Psoas muscle (tissue), 8 donors: ENCODE measurements around the gene FLT3LG. TPM values are rescaled to one million over a fixed set of nuclear protein-coding genes. Genes with fewer than 3 reads are reported as not detected.

Experiments used
- ATAC-seq, 4 donors: fragments of 200-7000 bp; cut with Tn5 transposase; one replicate each; pipeline ENCODE4 v1.9.1; 2020; ENCODE audit warnings: moderate library complexity in 3 of 4, mild to moderate bottlenecking in 2 of 4
- DNase-seq, 2 donors: peaks; one replicate each; pipeline ENCODE4 v3.0.0-alpha.2; 2020
- H3K27ac ChIP-seq: fragments of 200-600 bp; one replicate; pipeline ENCODE4 v1.8.0; 2022
- H3K27me3 ChIP-seq, 3 donors: fragments of 200-600 bp in 1 of 3; one replicate each; pipeline versions ENCODE4 v1.6.1 to v1.8.0; 2013 to 2022; ENCODE audit warnings: low read length in 2 of 3, mild to moderate bottlenecking in 2 of 3, moderate library complexity in 1 of 3; ENCODE audit not compliant: insufficient read depth in 3 of 3
- H3K36me3 ChIP-seq, 2 donors: fragments of 200-600 bp in 1 of 2; one replicate each; pipeline versions ENCODE4 v1.6.1 to v1.8.0; 2013 to 2022; ENCODE audit warnings: low read depth in 1 of 2, mild to moderate bottlenecking in 1 of 2, moderate library complexity in 1 of 2; ENCODE audit not compliant: insufficient read depth in 1 of 2
- H3K4me1 ChIP-seq: fragments of 200-600 bp; one replicate; pipeline ENCODE4 v1.8.0; 2022
- H3K4me3 ChIP-seq: fragments of 200-600 bp; one replicate; pipeline ENCODE4 v1.8.0; 2022; ENCODE audit warnings: mild to moderate bottlenecking
- H3K9me3 ChIP-seq: fragments of 200-600 bp; one replicate; pipeline ENCODE4 v1.8.0; 2022
- CTCF ChIP-seq: fragments of 200-600 bp; IDR thresholded peaks from one replicate; pipeline ENCODE4 v1.8.0; 2022; ENCODE audit warnings: antibody characterized with exemption
- WGBS, 3 donors: extraction: QIAGEN DNeasy Blood & Tissue Kit; methylation state at CpG; one replicate each; pipeline versions ENCODE4 v1.1.6 to v1.1.7; 2013; 5-methylcytosine and 5-hydroxymethylcytosine counted together
- intact Hi-C, 2 donors: fragments of 100-400 bp; cut with DNase I; formaldehyde crosslinking; loops; one replicate each; pipeline versions ENCODE4 v1.11.0 to v1.14.2; 2022
- polyA plus RNA-seq, 3 donors: library from polyadenylated mRNA; stranded (reverse); fragments of 200-250 nt; gene quantifications; one replicate each; pipeline ENCODE4 v1.2.3, GENCODE V29; 2013
- total RNA-seq, 4 donors: library from RNA; stranded (reverse); fragmentation: NEBNext Ultra II Directional in 2 of 4; extraction: Animal tissue kit (Norgen Biotek cat#: 25700) in 2 of 4; gene quantifications; one replicate each; pipeline versions ENCODE4 v1.2.1 to v1.2.4, GENCODE V29; 2021 to 2023
- donor health status: healthy with polysubstance abuse.
- donor health status: DM: no; HTN: no; CAD: no; lungs with moderate emphysema.
- donor health status: Bipolar disorder and iron deficiency.
- donor health status: healthy.
- donor health status: DM: yes; HTN: yes; CAD: no.
- donor health status: DM: no; HTN: no; CAD: no.
- donor health status: DM: no; HTN: no; CAD: no.
- donor health status: DM: yes; HTN: yes; CAD: no.

Gene FLT3LG
- total and polyA plus RNA-seq, 7 donors: 1.9 to 4.5 (median 2.9) TPM

DNA sequence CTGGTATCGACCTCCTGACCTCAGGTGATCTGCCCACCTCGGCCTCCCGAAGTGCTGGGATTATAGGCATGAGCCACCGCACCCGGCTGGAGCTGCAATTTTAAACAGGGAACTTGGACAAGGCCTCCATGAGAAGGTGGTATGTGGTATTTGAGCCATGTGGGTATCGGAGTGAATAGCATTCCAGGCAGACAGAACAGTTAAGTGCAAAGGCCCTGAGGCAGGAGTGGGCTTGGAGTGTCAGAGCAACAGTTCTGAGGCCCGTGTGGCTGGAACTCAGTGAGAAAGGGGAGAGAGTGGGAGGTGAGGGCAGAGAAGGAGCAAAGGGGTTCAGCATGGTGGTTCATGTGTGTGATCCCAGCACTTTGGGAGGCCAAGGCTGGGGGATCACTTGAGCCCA is 56.7 kb downstream of the FLT3LG start:
- H3K4me1 ChIP-seq: peaks cover 10% of the 10 kb centered on the region
- no peak overlapping the region for H3K27ac ChIP-seq
- intact Hi-C loops: no loop called here
- no peaks in the 10 kb centered on the region for H3K9me3 ChIP-seq
- DNase-seq (no peak), ATAC-seq (no peak)
- no peak overlapping the region for H3K4me3 ChIP-seq
- 86 to 87% (median 87%) methylated on average over 7 of the region's 7 CpGs for WGBS, 3 donors
- no peaks in the 10 kb centered on the region for H3K27me3 ChIP-seq
- no peak for TF ChIP-seq CTCF
- peaks cover 0 to 3% of the 10 kb centered on the region in 2 donors for H3K36me3 ChIP-seq

- peak overlapping the region; percentile 72 for H3K4me3 ChIP-seq
- ATAC-seq (peak; percentile 93 to 96 (median 94)), DNase-seq (peak; percentile 84 to 89)
- 2 to 7% (median 2%) methylated on average over 42 to 87 of the region's 87 CpGs for WGBS, 3 donors
- H3K4me1 ChIP-seq: peaks cover 10% of the 10 kb centered on the region
- peak; percentile 33 for TF ChIP-seq CTCF
- H3K27ac ChIP-seq: peak overlapping the region; percentile 77
- no peaks in the 10 kb centered on the region for H3K27me3 ChIP-seq
- H3K9me3 ChIP-seq: no peaks in the 10 kb centered on the region
- intact Hi-C loops: no loop called here
- H3K36me3 ChIP-seq: peaks cover 0 to 15% of the 10 kb centered on the region in 2 donors
Measured at GRCh38 chr19:49533551-49534488, 59.8 kb downstream of the FLT3LG start.

DNA sequence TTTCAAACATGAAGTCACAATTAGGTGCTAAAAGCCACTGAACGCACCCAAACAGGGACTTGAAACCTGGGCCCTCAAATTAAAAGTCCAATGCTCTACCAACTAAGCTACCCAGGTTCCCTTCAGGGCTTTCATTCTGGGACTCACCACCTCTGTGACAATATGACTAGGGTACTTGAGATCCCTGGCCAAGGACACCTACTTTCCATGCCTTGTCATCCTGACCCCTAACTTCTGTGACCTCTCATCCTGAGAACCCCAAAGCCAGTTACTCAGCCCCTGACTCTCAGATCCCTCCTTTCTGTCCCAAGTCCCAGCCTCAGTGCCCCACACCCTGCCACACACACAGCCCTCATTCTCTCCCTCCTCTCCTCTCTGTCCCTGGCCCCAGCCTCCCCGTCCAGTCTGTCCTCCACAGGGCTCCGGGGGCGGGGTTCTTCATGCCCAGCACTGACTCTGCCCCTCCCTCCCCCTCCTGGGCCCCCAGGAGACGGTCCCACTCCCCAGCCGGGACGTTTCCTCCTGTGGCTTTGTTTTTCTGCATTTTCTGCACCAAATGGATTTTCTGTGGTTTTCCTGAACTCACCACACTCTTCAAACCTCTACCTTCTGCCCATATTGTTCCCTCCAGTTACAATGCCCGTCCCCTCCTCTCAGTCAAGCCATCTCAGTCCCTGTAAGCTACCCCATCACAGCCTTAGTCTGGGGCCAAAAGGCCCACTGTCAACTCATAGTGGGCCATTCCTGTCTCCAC is 60.8 kb downstream of the FLT3LG start:
- Histone ChIP-seq H3K9me3 (no peaks in the 10 kb centered on the region), H3K36me3 (peaks cover 0 to 20% of the 10 kb centered on the region in 2 donors), H3K27me3 (no peaks in the 10 kb centered on the region), H3K4me1 (peaks cover 10% of the 10 kb centered on the region), H3K27ac (peak overlapping the region; percentile 77), H3K4me3 (peak overlapping the region; percentile 72)
- WGBS, 3 donors: 79 to 88% (median 84%) methylated on average over 8 of the region's 8 CpGs
- no peak for TF ChIP-seq CTCF
- DNase-seq: no peak
- intact Hi-C loops: no loop called here
- ATAC-seq: no peak

Other genes with a start within 250 kb of the FLT3LG start
- gene SLC6A16, start 149.0 kb upstream of the FLT3LG start, total RNA-seq: under 1 TPM; 0.10 to 0.95 (median 0.39) TPM
- gene SLC6A16, start 149.0 kb upstream of the FLT3LG start, polyA plus RNA-seq: under 1 TPM; 0.07 to 0.31 (median 0.08) TPM
- 1 to 10 TPM; 2.3 to 4.7 (median 4.4) TPM for gene CD37, start 138.8 kb upstream of the FLT3LG start, total RNA-seq
- gene CD37, start 138.8 kb upstream of the FLT3LG start, polyA plus RNA-seq: 1 to 10 TPM in 2 of 3 donors, under 1 TPM in 1; 0.66 to 1.6 (median 1.6) TPM
- gene TEAD2, start 111.8 kb upstream of the FLT3LG start, total RNA-seq: 10 to 100 TPM; 13.8 to 24.1 (median 14.8) TPM
- gene TEAD2, start 111.8 kb upstream of the FLT3LG start, polyA plus RNA-seq: 10 to 100 TPM in 2 of 3 donors, 1 to 10 TPM in 1; 9.7 to 23.0 (median 15.0) TPM
- gene DKKL1, start 110.3 kb upstream of the FLT3LG start, total RNA-seq: not detected
- gene DKKL1, start 110.3 kb upstream of the FLT3LG start, polyA plus RNA-seq: under 1 TPM in 1 of 3 donors, not detected in 2; 0.06 TPM
- not detected for gene KASH5, start 86.0 kb upstream of the FLT3LG start, total RNA-seq
- gene KASH5, start 86.0 kb upstream of the FLT3LG start, polyA plus RNA-seq: not detected
- not detected for gene PTH2, start 50.8 kb upstream of the FLT3LG start, total RNA-seq
- not detected for gene PTH2, start 50.8 kb upstream of the FLT3LG start, polyA plus RNA-seq
- not detected for gene GFY, start 48.8 kb upstream of the FLT3LG start, total RNA-seq
- under 1 TPM in 1 of 3 donors, not detected in 2; 0.33 TPM for gene GFY, start 48.8 kb upstream of the FLT3LG start, polyA plus RNA-seq
- gene SLC17A7, start 32.7 kb upstream of the FLT3LG start, total RNA-seq: 1 to 10 TPM in 1 of 4 donors, under 1 TPM in 3; 0.42 to 1.8 (median 0.82) TPM
- under 1 TPM; 0.55 to 0.79 (median 0.59) TPM for gene SLC17A7, start 32.7 kb upstream of the FLT3LG start, polyA plus RNA-seq
- gene PIH1D1, start 22.4 kb upstream of the FLT3LG start, total RNA-seq: 10 to 100 TPM; 37.2 to 60.1 (median 43.1) TPM
- gene PIH1D1, start 22.4 kb upstream of the FLT3LG start, polyA plus RNA-seq: 10 to 100 TPM; 46.4 to 69.8 (median 52.2) TPM
- gene ALDH16A1, start 21.0 kb upstream of the FLT3LG start, total RNA-seq: 10 to 100 TPM in 1 of 4 donors, 1 to 10 TPM in 3; 6.5 to 11.1 (median 7.7) TPM
- 10 to 100 TPM in 1 of 3 donors, 1 to 10 TPM in 2; 3.6 to 12.9 (median 5.7) TPM for gene ALDH16A1, start 21.0 kb upstream of the FLT3LG start, polyA plus RNA-seq
- 1,000 to 10,000 TPM; 1,392 to 2,022 (median 1,763) TPM for gene RPL13A, start 13.4 kb downstream of the FLT3LG start, total RNA-seq
- gene RPL13A, start 13.4 kb downstream of the FLT3LG start, polyA plus RNA-seq: 1,000 to 10,000 TPM; 1,992 to 2,955 (median 2,046) TPM
- gene RPS11, start 22.2 kb downstream of the FLT3LG start, total RNA-seq: 1,000 to 10,000 TPM; 1,146 to 1,506 (median 1,232) TPM
- gene RPS11, start 22.2 kb downstream of the FLT3LG start, polyA plus RNA-seq: 1,000 to 10,000 TPM; 2,461 to 3,844 (median 3,134) TPM
- 10 to 100 TPM; 42.2 to 79.3 (median 60.3) TPM for gene FCGRT, start 38.4 kb downstream of the FLT3LG start, total RNA-seq
- 10 to 100 TPM; 32.0 to 48.2 (median 39.9) TPM for gene FCGRT, start 38.4 kb downstream of the FLT3LG start, polyA plus RNA-seq
- 1 to 10 TPM; 6.4 to 8.6 (median 7.4) TPM for gene RCN3, start 53.8 kb downstream of the FLT3LG start, total RNA-seq
- 1 to 10 TPM; 3.9 to 9.6 (median 7.3) TPM for gene RCN3, start 53.8 kb downstream of the FLT3LG start, polyA plus RNA-seq
- 10 to 100 TPM; 53.9 to 69.9 (median 58.1) TPM for gene NOSIP, start 106.3 kb downstream of the FLT3LG start, total RNA-seq
- 100 to 1,000 TPM in 1 of 3 donors, 10 to 100 TPM in 2; 75.4 to 104 (median 95.2) TPM for gene NOSIP, start 106.3 kb downstream of the FLT3LG start, polyA plus RNA-seq
- under 1 TPM; 0.24 to 0.89 (median 0.69) TPM for gene PRRG2, start 107.1 kb downstream of the FLT3LG start, total RNA-seq
- 10 to 100 TPM in 1 of 3 donors, 1 to 10 TPM in 2; 1.4 to 16.0 (median 5.9) TPM for gene PRRG2, start 107.1 kb downstream of the FLT3LG start, polyA plus RNA-seq
- 10 to 100 TPM in 1 of 4 donors, 1 to 10 TPM in 3; 7.1 to 15.1 (median 7.6) TPM for gene PRR12, start 117.0 kb downstream of the FLT3LG start, total RNA-seq
- 1 to 10 TPM; 2.3 to 5.0 (median 3.1) TPM for gene PRR12, start 117.0 kb downstream of the FLT3LG start, polyA plus RNA-seq
- 10 to 100 TPM; 22.6 to 57.0 (median 42.5) TPM for gene RRAS, start 165.9 kb downstream of the FLT3LG start, total RNA-seq
- 10 to 100 TPM; 39.9 to 49.8 (median 48.4) TPM for gene RRAS, start 165.9 kb downstream of the FLT3LG start, polyA plus RNA-seq
- gene SCAF1, start 168.0 kb downstream of the FLT3LG start, total RNA-seq: 10 to 100 TPM; 45.5 to 72.9 (median 61.0) TPM
- gene SCAF1, start 168.0 kb downstream of the FLT3LG start, polyA plus RNA-seq: 10 to 100 TPM; 23.0 to 32.5 (median 23.8) TPM
- gene IRF3, start 191.6 kb downstream of the FLT3LG start, total RNA-seq: 10 to 100 TPM; 10.3 to 22.1 (median 14.4) TPM
- 10 to 100 TPM; 18.2 to 26.5 (median 21.7) TPM for gene IRF3, start 191.6 kb downstream of the FLT3LG start, polyA plus RNA-seq
- gene BCL2L12, start 191.7 kb downstream of the FLT3LG start, total RNA-seq: 10 to 100 TPM; 13.0 to 21.5 (median 15.8) TPM
- gene BCL2L12, start 191.7 kb downstream of the FLT3LG start, polyA plus RNA-seq: 10 to 100 TPM; 28.3 to 42.7 (median 35.0) TPM
- gene PRMT1, start 203.1 kb downstream of the FLT3LG start, total RNA-seq: 100 to 1,000 TPM; 180 to 259 (median 198) TPM
- 100 to 1,000 TPM; 139 to 424 (median 208) TPM for gene PRMT1, start 203.1 kb downstream of the FLT3LG start, polyA plus RNA-seq
- 1 to 10 TPM in 2 of 4 donors, under 1 TPM in 2; 0.58 to 1.5 (median 1.0) TPM for gene ADM5, start 215.4 kb downstream of the FLT3LG start, total RNA-seq
- under 1 TPM; 0.38 to 0.48 (median 0.41) TPM for gene ADM5, start 215.4 kb downstream of the FLT3LG start, polyA plus RNA-seq
- 1 to 10 TPM in 1 of 4 donors, under 1 TPM in 3; 0.53 to 1.2 (median 0.70) TPM for gene CPT1C, start 216.9 kb downstream of the FLT3LG start, total RNA-seq
- 1 to 10 TPM in 2 of 3 donors, under 1 TPM in 1; 0.34 to 1.1 (median 1.0) TPM for gene CPT1C, start 216.9 kb downstream of the FLT3LG start, polyA plus RNA-seq